Stimulated activated CD4-positive, alpha-beta T cell treated with anti-CD3 and anti-CD28 coated beads, Interleukin-1b, Interleukin-23, amount 100 ng/mL, for 24 hours (primary cell): ENCODE results near the gene KRT34.
"Not testable (repeated sequence)": the region's sequence is repeated elsewhere in the genome, so short reads cannot be mapped to it uniquely, and the experiment has no call there.

Source experiments
- DNase-seq, 4 experiments: peaks; one replicate each; pipeline ENCODE4 v3.0.0-alpha.2; 2020; ENCODE audit warnings: low read depth in 4 of 4, low spot score in 1 of 4

The KRT34 gene

GRCh38 chr17:41381943-41382342 lies at the start of gene KRT34:
Gene KRT34, minus strand, starts transcription at chr17:41382306. Its CDS starts 60 bp downstream, at chr17:41382246.
- not testable (repeated sequence) for DNase-seq

- DNase-seq: not testable (repeated sequence)
Measured at GRCh38 chr17:41430376-41430775, 48.3 kb upstream of the KRT34 start.

GRCh38 chr17:41429667-41430066 lies 47.6 kb upstream of the KRT34 start:
- DNase-seq: no peak

GRCh38 chr17:41428591-41429291 lies 46.6 kb upstream of the KRT34 start:
- no peak for DNase-seq

- no peak for DNase-seq
Measured at GRCh38 chr17:41424111-41424635, 42.1 kb upstream of the KRT34 start, which contains the start of gene KRT37. Gene KRT37, minus strand, starts transcription at chr17:41424585. Its CDS starts 62 bp downstream, at chr17:41424523.

- DNase-seq: not testable (repeated sequence)
Measured at GRCh38 chr17:41422586-41422985, 40.5 kb upstream of the KRT34 start.

GRCh38 chr17:41421617-41422016 lies 39.5 kb upstream of the KRT34 start:
- no peak for DNase-seq

- no peak for DNase-seq
Measured at GRCh38 chr17:41421116-41421515, 39.0 kb upstream of the KRT34 start.

GRCh38 chr17:41420134-41420533 lies 38.0 kb upstream of the KRT34 start:
- no peak for DNase-seq

- no peak for DNase-seq
Measured at GRCh38 chr17:41419716-41420115, 37.6 kb upstream of the KRT34 start.

GRCh38 chr17:41418116-41418860 lies 36.2 kb upstream of the KRT34 start:
- no peak for DNase-seq

- DNase-seq: no peak
Measured at GRCh38 chr17:41417576-41418015, 35.5 kb upstream of the KRT34 start.

- no peak for DNase-seq
Measured at GRCh38 chr17:41417127-41417526, 35.0 kb upstream of the KRT34 start.

- DNase-seq: no peak
Measured at GRCh38 chr17:41416479-41416878, 34.4 kb upstream of the KRT34 start.

GRCh38 chr17:41415833-41416335 lies 33.8 kb upstream of the KRT34 start:
- DNase-seq: no peak

GRCh38 chr17:41415411-41415810 lies 33.3 kb upstream of the KRT34 start:
- no peak for DNase-seq

- no peak for DNase-seq
Measured at GRCh38 chr17:41413982-41414381, 31.9 kb upstream of the KRT34 start.

- DNase-seq: no peak
Measured at GRCh38 chr17:41413353-41413957, 31.3 kb upstream of the KRT34 start.

- DNase-seq: no peak
Measured at GRCh38 chr17:41411072-41411840, 29.1 kb upstream of the KRT34 start.

GRCh38 chr17:41407226-41407625 lies 25.1 kb upstream of the KRT34 start:
- no peak for DNase-seq

- DNase-seq: no peak
Measured at GRCh38 chr17:41406205-41406604, 24.1 kb upstream of the KRT34 start.
